Activated naive CD4-positive, alpha-beta T cell treated with anti-CD3 and anti-CD28 coated beads for 36 hours (primary cell): ENCODE results near the gene FUT8. TPM values are rescaled to one million over a fixed set of nuclear protein-coding genes. Genes with fewer than 3 reads are reported as not detected.

Experiments
- CTCF ChIA-PET: fragments of 350-600 bp; sonication (Branson Sonifier 250); formaldehyde crosslinking; loops from one replicate; lab custom pipeline; 2021; ENCODE audit warnings: antibody characterized with exemption; lab: Charles Lee
- DNase-seq: peaks from one replicate; pipeline ENCODE4 v3.0.0-alpha.2; 2020
- H3K27ac Mint-ChIP-seq: one replicate; pipeline ENCODE4 v1.8.0; 2021; ENCODE audit warnings: mild to moderate bottlenecking, mixed read lengths
- H3K27me3 Mint-ChIP-seq: one replicate; pipeline ENCODE4 v1.8.0; 2021; ENCODE audit warnings: low read depth, mixed read lengths
- H3K36me3 Mint-ChIP-seq: one replicate; pipeline ENCODE4 v1.8.0; 2021; ENCODE audit warnings: low read depth, mixed read lengths
- H3K4me1 Mint-ChIP-seq: one replicate; pipeline ENCODE4 v1.8.0; 2021; ENCODE audit warnings: low read depth, mixed read lengths
- H3K4me3 Mint-ChIP-seq: one replicate; pipeline ENCODE4 v1.8.0; 2021; ENCODE audit warnings: mild to moderate bottlenecking, moderate library complexity, mixed read lengths
- H3K9me3 Mint-ChIP-seq: one replicate; pipeline ENCODE4 v1.8.0; 2021; ENCODE audit warnings: mixed read lengths
- intact Hi-C: fragments of 100-400 bp; cut with micrococcal nuclease; formaldehyde crosslinking; loops from one replicate; pipeline ENCODE4 v1.15.1; 2023
- total RNA-seq, 2 experiments: library from RNA; stranded (reverse); gene quantifications; one replicate each; pipeline ENCODE4 v1.2.3, GENCODE V29; 2021

FUT8 gene
- total RNA-seq, 2 experiments from 2014 or later: 34.6 to 38.7 TPM

DNA sequence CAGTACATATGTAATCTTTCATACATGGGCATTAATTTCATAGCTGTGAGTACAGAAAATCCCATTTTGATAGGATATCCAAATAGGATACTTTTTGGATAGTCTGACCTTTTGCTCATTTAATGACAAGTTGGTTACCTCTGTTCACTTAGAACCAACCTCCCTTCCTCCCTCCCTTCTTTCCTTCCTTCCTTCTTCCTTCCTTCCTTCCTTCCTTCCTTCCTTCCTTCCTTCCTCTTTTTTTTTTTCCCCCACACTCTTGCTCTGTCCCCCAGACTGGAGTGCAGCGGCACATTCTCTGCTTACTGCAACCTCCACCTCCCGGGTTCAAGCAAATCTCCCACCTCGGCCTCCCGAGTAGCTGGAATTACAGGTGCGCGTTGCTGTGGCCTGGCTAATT, 162.9 kb downstream of the FUT8 start:
- CTCF ChIA-PET: no interaction called here
- Mint-ChIP-seq H3K27ac (no peak overlapping the region), H3K4me1 (peaks cover 6% of the 10 kb centered on the region), H3K9me3 (no peaks in the 10 kb centered on the region), H3K36me3 (peaks cover 8% of the 10 kb centered on the region), H3K4me3 (no peak overlapping the region), H3K27me3 (no peaks in the 10 kb centered on the region)
- DNase-seq: no peak
- intact Hi-C loops: no loop called here

DNA sequence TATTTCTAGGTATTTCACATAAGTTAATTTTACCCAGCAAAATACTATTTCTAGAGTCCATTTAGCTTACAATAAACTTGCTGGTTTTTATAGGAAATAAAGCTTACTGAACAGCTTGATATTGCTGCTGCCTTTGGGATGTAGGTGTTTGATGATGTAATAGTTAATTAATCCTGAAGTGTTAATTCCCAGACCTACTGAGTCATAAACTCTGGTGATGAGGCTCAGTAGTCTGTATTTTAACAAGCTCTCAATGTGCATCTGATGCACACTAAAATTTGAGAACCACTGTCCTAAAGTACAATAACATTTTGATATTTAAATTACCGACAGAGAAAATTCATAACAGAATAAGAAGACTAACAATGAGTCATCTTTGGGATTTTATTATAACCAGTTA, 168.4 kb downstream of the FUT8 start:
- H3K4me1 Mint-ChIP-seq: peaks cover 18% of the 10 kb centered on the region
- no peaks in the 10 kb centered on the region for H3K27me3 Mint-ChIP-seq
- no peak for DNase-seq
- no peak overlapping the region for H3K27ac Mint-ChIP-seq
- intact Hi-C loops: no loop called here
- H3K36me3 Mint-ChIP-seq: peaks cover 3% of the 10 kb centered on the region
- no peaks in the 10 kb centered on the region for H3K9me3 Mint-ChIP-seq
- CTCF ChIA-PET: no interaction called here
- no peak overlapping the region for H3K4me3 Mint-ChIP-seq

DNA sequence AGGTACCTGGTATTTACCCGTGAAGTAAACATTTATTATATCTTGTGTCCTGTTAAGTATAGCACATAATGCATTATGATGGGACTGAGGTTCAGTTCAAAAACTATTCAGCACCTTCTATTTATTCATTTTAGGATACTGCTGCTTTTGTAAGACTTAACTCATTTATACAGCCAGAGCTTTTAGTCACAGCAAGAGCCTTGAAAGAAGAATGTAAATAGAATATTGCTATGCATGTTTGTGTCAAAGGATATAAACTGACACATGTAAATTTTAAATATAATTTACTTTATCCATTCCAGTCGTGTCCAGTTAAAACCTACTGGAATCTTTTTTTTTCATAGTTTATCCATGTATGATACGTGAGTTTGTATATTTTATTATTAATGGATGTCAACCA, 168.8 kb downstream of the FUT8 start:
- Mint-ChIP-seq H3K36me3 (peaks cover 1% of the 10 kb centered on the region), H3K4me3 (no peak overlapping the region), H3K4me1 (peaks cover 18% of the 10 kb centered on the region), H3K27me3 (no peaks in the 10 kb centered on the region), H3K9me3 (no peaks in the 10 kb centered on the region), H3K27ac (no peak overlapping the region)
- DNase-seq: no peak
- CTCF ChIA-PET: no interaction called here
- intact Hi-C loops: no loop called here

DNA sequence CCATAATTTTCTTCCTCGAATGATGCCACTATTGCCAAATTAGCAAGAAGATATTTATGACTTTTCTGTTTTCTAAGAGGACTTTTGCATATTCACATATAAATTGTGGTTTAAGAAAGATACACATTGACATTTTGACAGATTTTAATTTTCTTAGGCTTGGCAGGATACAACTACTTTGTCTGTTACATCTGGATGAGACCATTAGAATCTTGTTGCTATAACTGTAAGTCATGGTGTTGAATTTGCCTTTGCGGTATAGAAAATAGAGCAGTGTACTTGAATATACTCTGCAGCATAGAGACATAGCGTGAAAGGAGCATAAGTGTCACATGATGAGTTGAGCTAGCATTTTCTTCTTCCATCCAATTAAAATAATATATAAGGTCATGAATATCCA, 169.3 kb downstream of the FUT8 start:
- no peak for DNase-seq
- intact Hi-C loops: no loop called here
- H3K4me3 Mint-ChIP-seq: no peak overlapping the region
- CTCF ChIA-PET: no interaction called here
- no peaks in the 10 kb centered on the region for H3K27me3 Mint-ChIP-seq
- no peak overlapping the region for H3K27ac Mint-ChIP-seq
- H3K4me1 Mint-ChIP-seq: peaks cover 18% of the 10 kb centered on the region
- H3K9me3 Mint-ChIP-seq: no peaks in the 10 kb centered on the region
- peaks cover 1% of the 10 kb centered on the region for H3K36me3 Mint-ChIP-seq

DNA sequence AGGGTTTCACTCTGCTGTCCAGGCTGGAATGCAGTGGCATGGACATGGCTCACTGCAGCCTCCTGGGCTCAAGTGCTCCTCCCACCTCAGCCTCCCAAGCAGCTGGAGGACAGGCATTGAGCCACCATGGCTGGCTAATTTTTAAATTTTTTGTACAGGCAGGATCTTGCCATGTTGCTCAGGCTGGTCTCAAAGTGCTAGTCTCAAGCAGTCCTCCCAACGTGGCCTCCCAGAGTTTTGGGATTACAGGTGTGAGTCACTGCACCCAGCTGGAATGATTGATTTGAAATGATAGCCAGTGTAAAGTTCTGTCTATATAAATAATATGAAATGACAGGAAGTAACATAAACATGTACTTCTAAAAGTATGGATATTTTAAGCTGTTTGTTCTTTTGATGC, 172.7 kb downstream of the FUT8 start:
- Mint-ChIP-seq H3K36me3 (peaks cover 4% of the 10 kb centered on the region), H3K27me3 (no peaks in the 10 kb centered on the region), H3K9me3 (no peaks in the 10 kb centered on the region), H3K4me1 (peaks cover 19% of the 10 kb centered on the region), H3K4me3 (no peak overlapping the region), H3K27ac (no peak overlapping the region)
- intact Hi-C loops: no loop called here
- CTCF ChIA-PET: no interaction called here
- DNase-seq: no peak

DNA sequence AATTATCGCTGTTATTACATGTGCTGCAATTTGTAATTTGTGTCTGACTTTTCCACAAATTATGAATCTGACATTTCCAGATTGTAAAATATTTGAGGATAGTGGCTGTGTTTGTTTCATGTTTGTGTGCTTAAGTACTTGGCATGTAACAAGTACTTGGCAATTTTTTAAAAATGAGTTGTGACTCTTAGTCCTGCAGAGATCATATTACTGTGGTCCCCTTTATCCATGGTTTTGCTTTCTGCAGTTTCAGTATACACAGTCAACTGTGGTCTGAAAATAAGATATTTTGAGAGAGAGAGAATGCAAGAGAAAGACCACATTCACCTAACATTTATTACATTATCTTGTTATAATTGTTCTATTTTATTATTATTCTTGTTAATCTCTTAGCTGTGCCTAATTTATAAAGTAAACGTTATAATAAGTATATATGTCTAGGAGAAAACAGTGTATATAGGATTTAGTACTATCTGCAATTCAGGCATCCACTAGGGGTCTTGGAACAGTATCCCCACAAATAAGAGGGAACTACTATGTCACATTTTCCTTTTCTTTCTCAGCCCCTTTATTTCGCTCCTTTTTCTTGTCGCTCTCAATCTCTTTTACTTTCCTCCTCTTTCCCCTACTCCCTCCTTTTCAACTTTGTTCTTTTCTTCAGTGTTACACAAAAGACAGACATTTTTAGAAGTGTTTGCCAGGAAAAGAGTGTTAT, 176.1 kb downstream of the FUT8 start:
- peaks cover 3% of the 10 kb centered on the region for H3K36me3 Mint-ChIP-seq

DNA sequence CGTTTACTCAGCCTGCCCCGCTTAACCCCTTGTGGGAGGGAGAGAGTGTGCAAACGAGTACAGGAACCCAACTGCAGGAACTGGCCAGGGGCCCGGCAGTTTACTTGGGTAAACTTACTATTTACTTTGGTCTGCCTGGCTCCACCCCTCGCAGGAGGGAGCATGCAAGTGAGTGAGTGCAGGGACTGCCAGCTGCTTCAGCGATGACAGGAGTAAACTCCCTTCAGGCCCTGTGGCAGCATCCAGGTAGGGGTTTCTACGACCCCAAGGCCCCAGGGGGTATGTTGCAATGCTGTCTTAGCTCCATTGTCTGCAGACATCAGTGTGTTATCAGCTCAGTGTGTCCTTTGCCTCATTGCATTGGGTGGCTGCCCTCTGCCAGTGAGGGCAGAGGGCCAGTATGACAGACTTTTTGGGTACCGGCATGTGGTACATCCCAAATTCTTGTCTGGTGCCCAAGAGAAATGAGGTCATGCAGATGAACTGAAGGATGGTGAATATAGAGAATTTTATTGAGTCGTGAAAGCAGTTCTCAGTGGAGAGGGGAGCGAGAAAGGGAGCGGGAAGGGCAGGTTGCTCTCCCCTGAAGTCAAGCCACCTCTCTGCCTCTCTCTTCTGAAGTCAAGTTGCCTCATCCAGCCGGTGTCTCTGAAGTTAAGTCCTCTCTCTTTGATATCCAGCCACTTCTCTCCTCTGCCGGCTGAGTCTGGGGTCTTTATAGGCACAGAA, 181.8 kb downstream of the FUT8 start:
- CTCF ChIA-PET: no interaction called here
- H3K9me3 Mint-ChIP-seq: no peaks in the 10 kb centered on the region
- H3K36me3 Mint-ChIP-seq: peaks cover 3% of the 10 kb centered on the region
- H3K4me1 Mint-ChIP-seq: no peaks in the 10 kb centered on the region
- H3K4me3 Mint-ChIP-seq: no peak overlapping the region
- H3K27me3 Mint-ChIP-seq: no peaks in the 10 kb centered on the region
- H3K27ac Mint-ChIP-seq: no peak overlapping the region
- intact Hi-C loops: no loop called here
- no peak for DNase-seq

More for the DNA sequence above, 176.1 kb downstream of the FUT8 start:
- no peak for DNase-seq
- intact Hi-C loops: no loop called here
- H3K9me3 Mint-ChIP-seq: no peaks in the 10 kb centered on the region
- no peak overlapping the region for H3K27ac Mint-ChIP-seq
- CTCF ChIA-PET: no interaction called here
- no peaks in the 10 kb centered on the region for H3K27me3 Mint-ChIP-seq
- H3K4me3 Mint-ChIP-seq: no peak overlapping the region
- peaks cover 9% of the 10 kb centered on the region for H3K4me1 Mint-ChIP-seq

DNA sequence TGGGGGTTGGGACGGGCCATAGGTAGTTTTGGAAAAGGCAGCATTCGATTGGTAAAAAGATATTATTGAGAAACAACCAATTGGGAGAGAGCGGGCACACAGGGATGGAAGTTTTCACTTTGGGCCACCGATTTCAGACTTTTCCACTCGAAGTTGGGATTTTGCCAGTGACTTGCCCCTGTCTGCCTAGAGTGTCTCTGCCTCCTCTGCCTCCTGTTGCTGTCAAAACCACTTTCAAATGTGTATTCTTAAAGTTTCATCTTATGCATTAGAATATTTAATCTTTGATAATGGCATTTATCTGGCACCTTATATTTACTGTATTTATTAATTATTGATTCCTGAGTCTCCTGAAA, 182.3 kb downstream of the FUT8 start:
- H3K27ac Mint-ChIP-seq: no peak overlapping the region
- no peak for DNase-seq
- H3K4me3 Mint-ChIP-seq: no peak overlapping the region
- no peaks in the 10 kb centered on the region for H3K9me3 Mint-ChIP-seq
- H3K36me3 Mint-ChIP-seq: peaks cover 3% of the 10 kb centered on the region
- intact Hi-C loops: no loop called here
- CTCF ChIA-PET: no interaction called here
- no peaks in the 10 kb centered on the region for H3K27me3 Mint-ChIP-seq
- no peaks in the 10 kb centered on the region for H3K4me1 Mint-ChIP-seq

DNA sequence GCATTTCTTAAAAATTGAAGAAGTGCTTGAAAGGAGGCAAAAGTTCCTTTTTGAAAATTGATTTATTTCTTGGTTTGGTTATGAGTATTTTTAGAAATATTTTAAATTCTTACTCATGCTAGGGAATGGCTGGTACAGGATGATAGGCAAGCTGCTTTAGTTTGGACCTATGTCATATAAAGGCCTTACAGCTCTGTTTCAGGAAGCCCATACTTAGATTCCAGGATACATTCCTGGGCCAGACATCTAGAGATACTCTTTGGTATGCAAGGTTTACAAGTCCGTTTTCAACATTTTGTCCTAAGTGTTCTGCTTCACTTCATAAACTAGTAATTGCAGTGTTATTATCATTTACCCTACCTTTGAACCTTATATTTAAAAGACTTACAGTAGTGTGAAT, 186.8 kb downstream of the FUT8 start:
- Mint-ChIP-seq H3K36me3 (peaks cover 2% of the 10 kb centered on the region), H3K9me3 (no peaks in the 10 kb centered on the region), H3K27me3 (no peaks in the 10 kb centered on the region), H3K4me1 (no peaks in the 10 kb centered on the region), H3K4me3 (no peak overlapping the region), H3K27ac (no peak overlapping the region)
- CTCF ChIA-PET: no interaction called here
- intact Hi-C loops: no loop called here
- no peak for DNase-seq

DNA sequence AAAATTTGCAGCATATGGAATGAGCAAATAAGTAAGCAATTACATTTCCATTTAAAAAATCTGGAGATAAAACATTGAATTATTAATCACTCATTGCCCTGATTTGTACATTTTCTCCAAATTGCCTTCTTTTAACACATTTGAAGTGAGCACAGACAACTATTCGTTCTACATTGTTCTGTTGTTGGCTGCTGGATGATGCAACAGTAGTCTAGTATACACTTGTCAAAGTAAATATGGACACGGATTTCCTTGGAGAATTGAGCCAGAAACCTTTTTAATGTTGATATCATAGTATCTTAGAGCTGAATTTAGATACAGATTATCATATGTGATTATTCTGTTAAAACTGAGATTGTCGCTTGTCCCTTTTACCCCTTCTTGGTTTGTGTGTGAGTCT, 188.2 kb downstream of the FUT8 start:
- Mint-ChIP-seq H3K27me3 (no peaks in the 10 kb centered on the region), H3K4me1 (no peaks in the 10 kb centered on the region), H3K4me3 (no peak overlapping the region), H3K36me3 (peaks cover 1% of the 10 kb centered on the region), H3K9me3 (no peaks in the 10 kb centered on the region), H3K27ac (no peak overlapping the region)
- no peak for DNase-seq
- CTCF ChIA-PET: interaction anchor here (0.6 to 1.6 kb wide), 3 partner anchors 9 to 431 kb away, joined by 3 read pairs; no protein-coding TSS in a partner anchor
- intact Hi-C loops: no loop called here

DNA sequence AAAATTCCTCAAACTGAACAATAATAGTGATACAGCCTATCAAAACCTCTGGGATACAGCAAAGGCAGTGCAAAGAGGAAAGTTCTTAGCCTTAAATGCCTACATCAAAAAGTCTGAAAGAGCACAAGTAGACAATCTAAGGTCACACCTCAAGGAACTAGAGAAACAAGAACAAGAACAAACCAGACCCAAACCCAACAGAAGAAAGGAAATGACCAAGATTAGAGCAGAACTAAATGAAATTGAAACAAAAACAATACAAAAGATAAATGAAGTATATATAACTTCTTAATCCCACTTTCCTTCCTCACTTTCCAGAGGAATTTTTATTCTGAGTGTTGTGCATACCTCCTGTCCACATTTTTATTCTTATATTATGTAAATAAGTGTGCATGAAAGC, 192.0 kb downstream of the FUT8 start:
- Mint-ChIP-seq H3K9me3 (no peaks in the 10 kb centered on the region), H3K27ac (no peak overlapping the region), H3K36me3 (peaks cover 1% of the 10 kb centered on the region), H3K4me3 (no peak overlapping the region), H3K4me1 (peaks cover 2% of the 10 kb centered on the region), H3K27me3 (no peaks in the 10 kb centered on the region)
- DNase-seq: no peak
- CTCF ChIA-PET: no interaction called here
- intact Hi-C loops: no loop called here

DNA sequence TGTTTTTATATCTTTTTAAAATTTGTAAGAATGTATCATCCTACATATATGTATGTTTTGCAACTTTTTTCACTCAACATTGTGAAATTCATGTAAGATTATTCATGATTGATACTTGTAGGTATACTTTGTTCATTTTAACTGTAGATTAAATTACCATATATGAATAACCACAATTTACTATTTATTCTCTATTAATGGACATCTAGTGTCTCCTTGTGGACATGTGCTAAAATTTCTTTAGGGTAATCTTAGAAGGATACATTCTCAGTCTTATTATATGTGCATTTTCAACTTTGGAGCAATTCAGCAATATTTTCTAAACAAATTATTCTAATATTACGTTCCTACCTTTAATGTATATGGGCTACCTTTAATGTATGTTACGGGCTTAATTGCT, 192.4 kb downstream of the FUT8 start:
- Mint-ChIP-seq H3K36me3 (peaks cover 1% of the 10 kb centered on the region), H3K27ac (no peak overlapping the region), H3K27me3 (no peaks in the 10 kb centered on the region), H3K4me1 (peaks cover 2% of the 10 kb centered on the region), H3K9me3 (no peaks in the 10 kb centered on the region), H3K4me3 (no peak overlapping the region)
- CTCF ChIA-PET: no interaction called here
- DNase-seq: no peak
- intact Hi-C loops: no loop called here

DNA sequence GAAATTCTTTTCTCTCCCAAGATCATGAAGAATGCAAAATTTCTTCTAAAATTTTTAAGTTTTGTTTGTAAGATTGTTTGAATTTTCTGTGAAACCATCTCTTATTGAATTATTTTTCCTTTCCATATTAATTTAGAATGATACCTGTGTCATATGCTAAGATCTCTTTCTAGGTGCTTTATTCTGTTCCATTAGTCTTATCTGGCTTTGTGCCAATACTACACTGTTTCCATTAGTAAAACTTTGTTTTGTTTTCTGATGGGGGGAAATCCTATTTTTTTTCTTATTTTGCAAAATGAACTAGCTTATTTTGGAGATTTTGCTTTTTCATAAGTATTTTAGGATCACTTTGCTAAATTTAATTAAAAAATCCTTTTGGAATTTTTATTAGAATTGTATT, 193.9 kb downstream of the FUT8 start:
- intact Hi-C loops: no loop called here
- CTCF ChIA-PET: no interaction called here
- no peak for DNase-seq
- H3K9me3 Mint-ChIP-seq: no peaks in the 10 kb centered on the region
- H3K4me3 Mint-ChIP-seq: no peak overlapping the region
- H3K27me3 Mint-ChIP-seq: no peaks in the 10 kb centered on the region
- no peak overlapping the region for H3K27ac Mint-ChIP-seq
- H3K4me1 Mint-ChIP-seq: peaks cover 4% of the 10 kb centered on the region
- no peaks in the 10 kb centered on the region for H3K36me3 Mint-ChIP-seq
